ENCODE data around the gene CD300LB.
"Not testable (repeated sequence)": the region's sequence is repeated elsewhere in the genome, so short reads cannot be mapped to it uniquely, and the experiment has no call there.

GRCh38 chr17:74518413-74518981 is 12.8 kb downstream of the CD300LB start:
- TF ChIP-seq, protein P1, sequence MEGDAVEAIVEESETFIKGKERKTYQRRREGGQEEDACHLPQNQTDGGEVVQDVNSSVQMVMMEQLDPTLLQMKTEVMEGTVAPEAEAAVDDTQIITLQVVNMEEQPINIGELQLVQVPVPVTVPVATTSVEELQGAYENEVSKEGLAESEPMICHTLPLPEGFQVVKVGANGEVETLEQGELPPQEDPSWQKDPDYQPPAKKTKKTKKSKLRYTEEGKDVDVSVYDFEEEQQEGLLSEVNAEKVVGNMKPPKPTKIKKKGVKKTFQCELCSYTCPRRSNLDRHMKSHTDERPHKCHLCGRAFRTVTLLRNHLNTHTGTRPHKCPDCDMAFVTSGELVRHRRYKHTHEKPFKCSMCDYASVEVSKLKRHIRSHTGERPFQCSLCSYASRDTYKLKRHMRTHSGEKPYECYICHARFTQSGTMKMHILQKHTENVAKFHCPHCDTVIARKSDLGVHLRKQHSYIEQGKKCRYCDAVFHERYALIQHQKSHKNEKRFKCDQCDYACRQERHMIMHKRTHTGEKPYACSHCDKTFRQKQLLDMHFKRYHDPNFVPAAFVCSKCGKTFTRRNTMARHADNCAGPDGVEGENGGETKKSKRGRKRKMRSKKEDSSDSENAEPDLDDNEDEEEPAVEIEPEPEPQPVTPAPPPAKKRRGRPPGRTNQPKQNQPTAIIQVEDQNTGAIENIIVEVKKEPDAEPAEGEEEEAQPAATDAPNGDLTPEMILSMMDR (IDR thresholded peaks at IDR 0.05): not testable (repeated sequence)
- not testable (repeated sequence) for TF ChIP-seq POLR2A, EP300 (IDR thresholded peaks at IDR 0.05)

All from sigmoid colon (tissue), 4 donors.